Caco-2 (cell line): ENCODE measurements around the gene GJD3. TPM values are rescaled to one million over a fixed set of nuclear protein-coding genes. Genes with fewer than 3 reads are reported as not detected.

Source experiments
- BruUV-seq: library from RNA; stranded (reverse); fragments of 400-500 nt; replicated peaks from 2 replicates; lab custom pipeline; 2021; lab: Mats Ljungman, UMichigan
- CTCF ChIA-PET: fragments of 300-600 bp; sonication (Branson Sonifier 250); formaldehyde crosslinking; loops from one replicate; lab custom pipeline; 2022; ENCODE audit warnings: antibody characterized with exemption; lab: Charles Lee
- POLR2A ChIA-PET: fragments of 300-600 bp; sonication (Branson Sonifier 250); formaldehyde crosslinking; loops from one replicate; lab custom pipeline; 2022; ENCODE audit warnings: antibody characterized with exemption; lab: Charles Lee
- DNase-seq, 2 experiments: peaks; one replicate each; pipeline versions ENCODE4 v3.0.0 to v3.0.0-alpha.2; 2020 to 2022
- H3K27me3 ChIP-seq: replicated peaks from 2 replicates; pipeline ENCODE4 v1.6.0; 2011; ENCODE audit warnings: low read length; ENCODE audit not compliant: control insufficient read depth, insufficient read depth
- H3K36me3 ChIP-seq: 2 replicates; pipeline ENCODE4 v1.5.1; 2011; ENCODE audit warnings: low read length; ENCODE audit not compliant: control insufficient read depth, insufficient read depth
- H3K4me1 ChIP-seq: fragments of 250-450 bp; sonication (Bioruptor Pico); 2 replicates; pipeline ENCODE4 v1.5.1; 2020; ENCODE audit warnings: mild to moderate bottlenecking
- H3K4me3 ChIP-seq: 2 replicates; pipeline ENCODE4 v1.5.1; 2011; ENCODE audit warnings: low read depth, mild to moderate bottlenecking, control low read depth, low read length
- H3K9me3 ChIP-seq: fragments of 250-450 bp; sonication (Bioruptor Pico); 2 replicates; pipeline ENCODE4 v1.5.1; 2020; ENCODE audit warnings: mild to moderate bottlenecking, moderate library complexity
- H3K27ac Mint-ChIP-seq: one replicate; pipeline ENCODE4 v1.8.0; 2022; ENCODE audit warnings: mixed read lengths; ENCODE audit not compliant: unreplicated experiment
- H3K27me3 Mint-ChIP-seq: one replicate; pipeline ENCODE4 v1.8.0; 2022; ENCODE audit warnings: mixed read lengths; ENCODE audit not compliant: insufficient read depth, unreplicated experiment
- H3K36me3 Mint-ChIP-seq: one replicate; pipeline ENCODE4 v1.8.0; 2022; ENCODE audit warnings: mild to moderate bottlenecking, mixed read lengths; ENCODE audit not compliant: insufficient read depth, unreplicated experiment
- H3K4me1 Mint-ChIP-seq: one replicate; pipeline ENCODE4 v1.8.0; 2022; ENCODE audit warnings: low read depth, mixed read lengths; ENCODE audit not compliant: unreplicated experiment
- H3K4me3 Mint-ChIP-seq: one replicate; pipeline ENCODE4 v1.8.0; 2022; ENCODE audit warnings: mild to moderate bottlenecking, moderate library complexity, mixed read lengths; ENCODE audit not compliant: unreplicated experiment
- H3K9me3 Mint-ChIP-seq: one replicate; pipeline ENCODE4 v1.8.0; 2022; ENCODE audit warnings: mixed read lengths; ENCODE audit not compliant: unreplicated experiment
- intact Hi-C: fragments of 100-400 bp; cut with micrococcal nuclease; formaldehyde crosslinking; loops from one replicate; pipeline ENCODE4 v1.10.0; 2022; ENCODE audit not compliant: unreplicated experiment
- total RNA-seq: library from RNA; stranded (reverse); gene quantifications from 2 replicates; pipeline ENCODE4 v1.2.3, GENCODE V29; 2022
- TF ChIP-seq, protein P1 (sequence below), 2 experiments: fragments of 200-600 bp in 1 of 2; IDR thresholded peaks; 1 replicate in 1 of 2; 2 replicates in 1 of 2; pipeline versions ENCODE4 v1.5.1 to v1.8.0; 2011 to 2022; ENCODE audit warnings: antibody characterized with exemption in 1 of 2, control low read depth in 1 of 2, inconsistent platforms in 1 of 2, low read depth in 1 of 2, low read length in 1 of 2, mild to moderate bottlenecking in 1 of 2, moderate library complexity in 1 of 2; ENCODE audit not compliant: insufficient read depth in 1 of 2, severe bottlenecking in 1 of 2, unreplicated experiment in 1 of 2

The GJD3 gene
- total RNA-seq, 1 experiment from 2014 or later = not detected

- H3K36me3 Mint-ChIP-seq = no peaks in the 10 kb centered on the region
- H3K27ac Mint-ChIP-seq = peak overlapping the region; percentile 11
- BruUV-seq = no TSS peak
- CTCF ChIA-PET = interaction anchor here (0.5 to 2.9 kb wide), 14 partner anchors 16 to 254 kb away, joined by 3 to 28 read pairs (median 6); partner anchors contain the start of genes IGFBP4 and TOP2A
- peak overlapping the region; percentile 69 for H3K4me3 Mint-ChIP-seq
- intact Hi-C loops = loop anchor here (1.0 to 2.0 kb wide), 2 partner anchors 57 to 171 kb away; no protein-coding TSS in a partner anchor
- TF ChIP-seq, protein P1, sequence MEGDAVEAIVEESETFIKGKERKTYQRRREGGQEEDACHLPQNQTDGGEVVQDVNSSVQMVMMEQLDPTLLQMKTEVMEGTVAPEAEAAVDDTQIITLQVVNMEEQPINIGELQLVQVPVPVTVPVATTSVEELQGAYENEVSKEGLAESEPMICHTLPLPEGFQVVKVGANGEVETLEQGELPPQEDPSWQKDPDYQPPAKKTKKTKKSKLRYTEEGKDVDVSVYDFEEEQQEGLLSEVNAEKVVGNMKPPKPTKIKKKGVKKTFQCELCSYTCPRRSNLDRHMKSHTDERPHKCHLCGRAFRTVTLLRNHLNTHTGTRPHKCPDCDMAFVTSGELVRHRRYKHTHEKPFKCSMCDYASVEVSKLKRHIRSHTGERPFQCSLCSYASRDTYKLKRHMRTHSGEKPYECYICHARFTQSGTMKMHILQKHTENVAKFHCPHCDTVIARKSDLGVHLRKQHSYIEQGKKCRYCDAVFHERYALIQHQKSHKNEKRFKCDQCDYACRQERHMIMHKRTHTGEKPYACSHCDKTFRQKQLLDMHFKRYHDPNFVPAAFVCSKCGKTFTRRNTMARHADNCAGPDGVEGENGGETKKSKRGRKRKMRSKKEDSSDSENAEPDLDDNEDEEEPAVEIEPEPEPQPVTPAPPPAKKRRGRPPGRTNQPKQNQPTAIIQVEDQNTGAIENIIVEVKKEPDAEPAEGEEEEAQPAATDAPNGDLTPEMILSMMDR (IDR thresholded peaks at IDR 0.05; ENCODE audit: insufficient read depth in 1 of 2, low read depth in 1 of 2, low read length in 1 of 2, severe bottlenecking in 1 of 2, unreplicated experiment in 1 of 2) = no peak
- H3K4me1 Mint-ChIP-seq = peaks cover 6% of the 10 kb centered on the region
- POLR2A ChIA-PET = interaction anchor here (0.6 to 0.9 kb wide), 2 partner anchors 21 to 56 kb away, joined by 3 to 4 read pairs; partner anchors contain the start of gene TOP2A
- no peaks in the 10 kb centered on the region for H3K9me3 Mint-ChIP-seq
- Histone ChIP-seq H3K4me1 (peaks cover 5% of the 10 kb centered on the region; the same call in 1 of the 2 replicates), H3K4me3 (peak overlapping the region; percentile 94), H3K27me3 (no peaks in the 10 kb centered on the region), H3K36me3 (no peaks in the 10 kb centered on the region), H3K9me3 (no peaks in the 10 kb centered on the region)
- H3K27me3 Mint-ChIP-seq = no peaks in the 10 kb centered on the region
- no peak for DNase-seq
These were observed 2.4 kb downstream of the GJD3 start for GRCh38 chr17:40361925-40362695.

DNA sequence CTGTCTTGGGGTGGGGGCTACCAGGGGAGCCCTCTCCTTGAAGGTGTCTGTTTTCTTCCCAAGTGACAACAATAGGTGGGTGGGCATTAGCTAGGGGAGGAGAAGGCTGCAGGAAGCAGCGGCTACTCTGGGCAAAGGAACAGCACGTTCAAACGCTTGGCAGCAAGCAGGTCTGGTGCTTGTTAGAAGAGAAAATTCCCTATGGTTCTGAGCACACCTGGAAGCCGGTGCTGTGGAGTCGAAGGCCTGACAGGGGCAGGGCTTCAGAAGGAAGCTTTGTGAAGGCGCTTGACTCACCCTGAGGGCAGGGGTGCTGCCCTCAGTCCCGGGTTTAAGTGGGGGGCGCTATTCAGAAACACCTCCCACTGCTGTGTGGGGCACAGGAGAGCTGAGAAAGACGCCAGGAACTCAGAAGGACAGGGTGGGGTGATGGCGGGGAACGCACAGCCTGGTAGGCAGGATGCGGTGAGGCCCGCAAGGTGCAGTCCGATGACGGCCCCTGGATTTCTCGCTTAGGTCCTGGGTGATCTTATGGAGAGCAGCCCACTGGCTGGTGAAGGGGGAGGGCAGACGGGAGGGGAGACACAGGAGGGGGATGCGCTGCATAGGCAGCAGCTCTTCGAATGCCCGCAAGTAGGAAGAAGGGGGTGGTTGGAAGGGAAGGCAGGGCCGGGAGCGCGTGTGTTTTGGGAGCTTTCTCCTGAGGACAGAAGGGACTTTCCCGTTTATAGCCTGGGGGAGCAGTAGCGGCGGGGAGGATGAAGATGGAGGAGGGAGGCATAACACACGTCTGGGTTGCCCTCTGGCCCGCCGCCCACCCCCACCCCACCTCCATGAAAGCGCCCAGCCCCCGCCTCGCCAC lies 3.2 kb downstream of the GJD3 start:
- no peaks in the 10 kb centered on the region for H3K36me3 Mint-ChIP-seq
- CTCF ChIA-PET = interaction anchor here (1.2 to 2.9 kb wide), 5 partner anchors 76 to 199 kb away, joined by 3 to 28 read pairs (median 8); no protein-coding TSS in a partner anchor
- peaks cover 6% of the 10 kb centered on the region for H3K4me1 Mint-ChIP-seq
- intact Hi-C loops = no loop called here
- H3K9me3 Mint-ChIP-seq = no peaks in the 10 kb centered on the region
- DNase-seq = no peak
- no peaks in the 10 kb centered on the region for H3K27me3 Mint-ChIP-seq
- no peaks in the 10 kb centered on the region for H3K27me3 ChIP-seq
- peaks cover 5% of the 10 kb centered on the region; the same call in 1 of the 2 replicates for H3K4me1 ChIP-seq
- no peaks in the 10 kb centered on the region for H3K36me3 ChIP-seq
- no peak overlapping the region for H3K4me3 ChIP-seq
- POLR2A ChIA-PET = no interaction called here
- TF ChIP-seq, protein P1 (IDR thresholded peaks at IDR 0.05; ENCODE audit: insufficient read depth in 1 of 2, low read depth in 1 of 2, low read length in 1 of 2, severe bottlenecking in 1 of 2, unreplicated experiment in 1 of 2) = no peak
- no peaks in the 10 kb centered on the region for H3K9me3 ChIP-seq
- H3K4me3 Mint-ChIP-seq = peak overlapping the region; percentile 12
- no peak overlapping the region for H3K27ac Mint-ChIP-seq
- no TSS peak for BruUV-seq

- DNase-seq = no peak
- no peak overlapping the region for H3K4me3 ChIP-seq
- intact Hi-C loops = no loop called here
- TF ChIP-seq, protein P1 (IDR thresholded peaks at IDR 0.05; ENCODE audit: insufficient read depth in 1 of 2, low read depth in 1 of 2, low read length in 1 of 2, severe bottlenecking in 1 of 2, unreplicated experiment in 1 of 2) = no peak
- H3K27ac Mint-ChIP-seq = no peak overlapping the region
- ChIA-PET POLR2A (no interaction called here), CTCF (no interaction called here)
- no peaks in the 10 kb centered on the region for H3K9me3 ChIP-seq
- peaks cover 5% of the 10 kb centered on the region; the same call in 1 of the 2 replicates for H3K4me1 ChIP-seq
- H3K9me3 Mint-ChIP-seq = no peaks in the 10 kb centered on the region
- no TSS peak for BruUV-seq
- H3K36me3 Mint-ChIP-seq = peaks cover 6% of the 10 kb centered on the region
- H3K36me3 ChIP-seq = peaks cover 5% of the 10 kb centered on the region; the same call in 1 of the 2 replicates
- peaks cover 6% of the 10 kb centered on the region for H3K4me1 Mint-ChIP-seq
- no peak overlapping the region for H3K4me3 Mint-ChIP-seq
- no peaks in the 10 kb centered on the region for H3K27me3 Mint-ChIP-seq
- H3K27me3 ChIP-seq = no peaks in the 10 kb centered on the region
These were observed 4.4 kb downstream of the GJD3 start for GRCh38 chr17:40360091-40360490.
